WI38 (cell line): ENCODE data around the gene ZNF212.

ENCODE experiments used
- H3K4me3 ChIP-seq: 2 replicates; pipeline ENCODE4 v1.5.1; 2011; ENCODE audit warnings: low read depth, mild to moderate bottlenecking, control low read depth, low read length
- TF ChIP-seq, protein P1 (sequence below): IDR thresholded peaks from 2 replicates; pipeline ENCODE4 v1.5.1; 2012; ENCODE audit warnings: low read depth, mild to moderate bottlenecking, control low read depth, low read length

Gene ZNF212

DNA sequence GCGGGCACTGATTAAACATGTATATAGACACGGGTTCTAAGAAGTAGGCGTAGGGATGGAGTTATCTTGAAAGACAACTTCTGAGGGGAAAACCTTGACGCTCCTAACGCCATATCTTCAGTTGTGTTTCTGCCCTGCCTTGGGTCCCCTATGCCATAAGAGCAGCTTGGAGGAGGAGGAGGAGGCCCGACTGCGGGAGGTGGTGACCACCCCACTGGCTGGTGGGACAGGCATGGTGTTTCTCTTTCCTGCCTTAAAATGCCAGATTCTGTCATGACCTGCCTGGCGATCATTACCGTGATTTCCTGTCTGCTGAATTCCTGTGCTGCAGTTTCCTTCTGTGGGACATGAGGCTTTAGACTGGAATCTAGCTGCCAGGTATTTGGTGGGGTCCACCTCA lies 38.4 kb downstream of the ZNF212 start:
- no peak overlapping the region for H3K4me3 ChIP-seq
- TF ChIP-seq, protein P1, sequence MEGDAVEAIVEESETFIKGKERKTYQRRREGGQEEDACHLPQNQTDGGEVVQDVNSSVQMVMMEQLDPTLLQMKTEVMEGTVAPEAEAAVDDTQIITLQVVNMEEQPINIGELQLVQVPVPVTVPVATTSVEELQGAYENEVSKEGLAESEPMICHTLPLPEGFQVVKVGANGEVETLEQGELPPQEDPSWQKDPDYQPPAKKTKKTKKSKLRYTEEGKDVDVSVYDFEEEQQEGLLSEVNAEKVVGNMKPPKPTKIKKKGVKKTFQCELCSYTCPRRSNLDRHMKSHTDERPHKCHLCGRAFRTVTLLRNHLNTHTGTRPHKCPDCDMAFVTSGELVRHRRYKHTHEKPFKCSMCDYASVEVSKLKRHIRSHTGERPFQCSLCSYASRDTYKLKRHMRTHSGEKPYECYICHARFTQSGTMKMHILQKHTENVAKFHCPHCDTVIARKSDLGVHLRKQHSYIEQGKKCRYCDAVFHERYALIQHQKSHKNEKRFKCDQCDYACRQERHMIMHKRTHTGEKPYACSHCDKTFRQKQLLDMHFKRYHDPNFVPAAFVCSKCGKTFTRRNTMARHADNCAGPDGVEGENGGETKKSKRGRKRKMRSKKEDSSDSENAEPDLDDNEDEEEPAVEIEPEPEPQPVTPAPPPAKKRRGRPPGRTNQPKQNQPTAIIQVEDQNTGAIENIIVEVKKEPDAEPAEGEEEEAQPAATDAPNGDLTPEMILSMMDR, result no peak

DNA sequence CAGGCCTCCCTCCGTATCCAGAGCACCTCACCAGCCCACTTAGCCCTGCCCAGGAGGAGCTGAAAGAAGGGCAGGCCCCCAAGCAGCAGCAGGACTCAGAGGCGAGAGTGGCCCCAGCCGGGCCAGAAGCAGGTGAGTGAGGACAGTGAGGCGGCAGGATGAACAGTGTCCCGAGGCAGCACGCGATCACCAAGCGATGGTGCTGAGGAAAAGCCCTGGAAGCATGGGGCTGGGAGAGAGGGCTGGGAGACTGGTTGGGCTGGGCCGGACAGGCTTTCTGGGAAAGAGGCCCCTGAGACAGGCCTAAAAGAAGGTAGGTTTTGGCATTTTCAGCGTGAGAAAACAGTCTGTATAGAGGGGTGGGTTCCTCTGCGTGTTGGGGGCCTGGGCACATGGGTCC lies 38.9 kb downstream of the ZNF212 start:
- TF ChIP-seq, protein P1, result no peak
- no peak overlapping the region for H3K4me3 ChIP-seq

DNA sequence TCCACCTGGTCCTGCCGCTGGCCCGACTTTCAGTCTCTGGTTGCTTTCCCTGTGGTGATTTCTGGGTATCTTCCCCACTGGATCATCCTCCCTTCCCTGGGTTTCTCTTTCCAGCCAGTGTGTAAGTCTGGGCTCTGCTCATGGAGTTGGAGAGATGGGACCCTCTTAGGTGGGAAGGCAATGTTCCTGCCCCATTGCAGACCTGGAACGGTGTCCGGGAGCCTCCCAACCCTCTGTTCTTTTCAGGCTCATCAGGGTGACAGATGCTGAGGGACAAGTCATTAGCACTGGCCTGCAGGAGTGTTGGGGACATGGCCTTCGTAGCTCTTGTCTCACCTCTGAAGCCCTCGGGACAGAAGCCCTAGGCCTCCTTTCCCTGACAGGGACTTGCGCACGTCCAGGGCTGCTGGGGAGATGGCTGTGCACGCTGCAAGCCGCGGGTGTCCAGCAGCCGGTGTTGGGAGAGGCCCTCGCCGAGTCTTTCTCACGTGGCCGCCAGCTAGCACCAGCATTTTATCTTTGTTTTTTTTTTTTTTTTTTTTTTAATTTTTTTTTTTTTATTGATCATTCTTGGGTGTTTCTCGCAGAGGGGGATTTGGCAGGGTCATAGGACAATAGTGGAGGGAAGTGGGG lies 39.8 kb downstream of the ZNF212 start:
- TF ChIP-seq, protein P1, result no peak
- no peak overlapping the region for H3K4me3 ChIP-seq

- TF ChIP-seq, protein P1, result no peak
- no peak overlapping the region for H3K4me3 ChIP-seq
These were observed 40.7 kb downstream of the ZNF212 start for GRCh38 chr7:149280151-149280550.

GRCh38 chr7:149280661-149281507 lies 41.4 kb downstream of the ZNF212 start:
- no peak overlapping the region for H3K4me3 ChIP-seq
- TF ChIP-seq, protein P1, result no peak

- H3K4me3 ChIP-seq, result no peak overlapping the region
- TF ChIP-seq, protein P1, result no peak
These were observed 42.3 kb downstream of the ZNF212 start for GRCh38 chr7:149281508-149282330.
